Activated gamma-delta T cell treated with Interleukin-2 at 50 U/mL for 16 hours (primary cell): ENCODE data around the gene TSPO2.

Source experiments
- DNase-seq: peaks from one replicate; pipeline ENCODE4 v3.0.0-alpha.2; 2020

The TSPO2 gene

DNA sequence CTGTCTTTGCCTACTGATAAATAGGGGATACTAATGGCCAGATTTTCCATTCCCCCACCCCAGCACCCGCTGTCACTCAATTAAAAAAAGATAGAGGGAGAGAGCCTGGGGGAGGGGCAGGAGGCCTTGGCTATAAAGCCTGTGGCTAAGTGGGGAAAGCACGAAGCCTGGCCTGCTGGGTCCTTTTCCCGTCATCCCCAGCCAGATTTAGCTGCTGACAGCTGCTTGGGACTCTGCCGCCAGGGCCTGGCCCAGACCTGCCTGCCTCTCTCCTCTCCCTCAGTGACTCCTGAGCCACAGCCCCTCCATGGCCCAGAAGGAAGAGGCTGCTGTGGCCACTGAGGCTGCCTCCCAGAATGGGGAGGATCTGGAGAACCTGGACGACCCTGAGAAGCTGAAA is 10.8 kb downstream of the TSPO2 start, which contains the start of gene APOBEC2:
TSS of gene APOBEC2 (plus strand) at position 162 of the 400 bp plus-strand sequence. CDS start at position 308, 146 bp downstream.
- no peak for DNase-seq

DNA sequence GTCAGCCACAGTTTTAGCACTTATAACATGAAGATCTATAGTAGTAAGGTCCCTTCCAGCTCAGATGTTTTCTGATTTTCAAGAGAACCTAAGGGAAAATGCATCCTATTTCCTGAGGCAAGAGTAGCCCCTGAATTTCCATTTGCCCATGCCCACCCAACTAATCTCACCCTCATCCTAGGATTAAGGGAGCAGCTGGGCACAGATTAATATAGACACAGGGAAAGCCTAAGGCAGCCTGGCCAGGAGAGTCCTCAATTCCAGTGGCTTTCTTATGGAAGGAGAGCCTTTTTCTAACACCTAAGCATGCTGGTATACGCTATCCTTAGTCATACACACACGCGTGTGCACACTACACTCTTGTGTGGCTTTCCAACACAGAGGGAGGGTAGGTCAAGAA is 12.2 kb downstream of the TSPO2 start:
- no peak for DNase-seq

- no peak for DNase-seq
Measured at GRCh38 chr6:41055149-41055548, 12.9 kb downstream of the TSPO2 start.

DNA sequence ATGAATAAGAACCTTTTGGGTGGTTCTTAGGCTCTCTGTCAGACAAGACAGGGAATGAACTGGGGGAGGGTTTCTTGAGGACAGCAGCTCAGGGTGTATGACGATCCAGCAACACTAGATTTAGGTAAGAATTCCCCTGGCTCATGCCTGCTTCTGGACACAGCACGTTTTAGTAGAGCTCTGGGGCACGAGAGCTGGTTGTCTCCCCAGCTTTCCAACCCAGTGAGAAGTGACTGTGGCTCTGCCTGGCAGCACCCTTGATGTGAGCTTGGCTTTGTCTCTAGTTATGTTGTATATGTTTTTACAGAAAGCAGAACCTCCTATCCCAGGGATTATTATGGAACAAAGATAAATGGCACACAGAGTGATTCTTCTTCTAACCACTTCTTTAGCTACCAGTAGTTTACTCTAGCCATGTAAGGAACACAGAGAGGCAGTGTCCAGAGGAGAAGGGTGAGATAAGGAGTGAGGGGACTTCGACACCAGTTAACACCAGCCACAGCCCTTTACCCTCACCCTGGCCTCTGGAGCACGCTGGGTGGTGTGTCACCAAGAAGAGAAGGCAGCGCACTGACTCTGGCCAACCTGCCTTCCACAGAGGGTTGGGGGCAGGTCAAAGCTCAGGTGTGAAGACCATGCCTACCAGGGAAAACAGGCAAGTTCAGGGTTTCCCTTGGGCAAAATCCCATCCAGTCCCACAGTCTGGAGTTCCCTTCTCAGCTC is 14.7 kb downstream of the TSPO2 start:
- DNase-seq, result no peak

DNA sequence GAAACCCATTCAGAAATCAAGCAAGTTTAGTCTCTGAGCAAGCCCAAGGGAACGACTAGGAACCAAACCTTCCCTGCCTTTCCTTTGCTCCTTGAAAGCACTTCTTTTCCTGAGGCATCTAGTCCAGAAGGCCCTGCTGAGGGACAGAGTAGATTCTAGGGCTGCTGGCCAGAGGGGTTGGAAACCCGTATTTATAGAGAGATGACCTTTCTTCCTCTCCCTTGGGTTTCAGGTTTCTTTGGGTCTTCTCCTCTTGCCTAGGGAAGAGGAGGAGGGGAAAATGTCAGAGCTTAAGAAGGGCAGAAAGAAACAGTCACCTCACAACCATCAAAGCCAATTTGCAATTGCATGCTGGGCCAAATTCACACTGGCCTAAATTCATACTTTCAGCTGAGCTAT is 16.5 kb downstream of the TSPO2 start:
- no peak for DNase-seq

- no peak for DNase-seq
Measured at GRCh38 chr6:41059556-41059955, 17.3 kb downstream of the TSPO2 start.

DNA sequence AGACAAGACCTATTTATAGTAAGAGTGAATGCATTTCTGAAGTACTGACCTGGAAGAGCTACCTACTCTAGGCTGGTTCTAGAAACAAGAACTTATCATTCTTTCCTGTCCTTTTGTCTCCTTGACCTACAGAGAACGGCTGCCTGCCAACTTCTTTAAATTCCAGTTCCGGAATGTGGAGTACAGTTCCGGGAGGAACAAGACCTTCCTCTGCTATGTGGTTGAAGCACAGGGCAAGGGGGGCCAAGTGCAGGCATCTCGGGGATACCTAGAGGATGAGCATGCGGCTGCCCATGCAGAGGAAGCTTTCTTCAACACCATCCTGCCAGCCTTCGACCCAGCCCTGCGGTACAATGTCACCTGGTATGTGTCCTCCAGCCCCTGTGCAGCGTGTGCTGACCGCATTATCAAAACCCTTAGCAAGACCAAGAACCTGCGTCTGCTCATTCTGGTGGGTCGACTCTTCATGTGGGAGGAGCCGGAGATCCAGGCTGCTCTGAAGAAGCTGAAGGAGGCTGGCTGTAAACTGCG is 19.0 kb downstream of the TSPO2 start:
- DNase-seq, result no peak

- no peak for DNase-seq
Measured at GRCh38 chr6:41062056-41062455, 19.8 kb downstream of the TSPO2 start.

GRCh38 chr6:41063884-41064285 is 21.6 kb downstream of the TSPO2 start:
- DNase-seq, result no peak

- no peak for DNase-seq
Measured at GRCh38 chr6:41064841-41065240, 22.6 kb downstream of the TSPO2 start.

DNA sequence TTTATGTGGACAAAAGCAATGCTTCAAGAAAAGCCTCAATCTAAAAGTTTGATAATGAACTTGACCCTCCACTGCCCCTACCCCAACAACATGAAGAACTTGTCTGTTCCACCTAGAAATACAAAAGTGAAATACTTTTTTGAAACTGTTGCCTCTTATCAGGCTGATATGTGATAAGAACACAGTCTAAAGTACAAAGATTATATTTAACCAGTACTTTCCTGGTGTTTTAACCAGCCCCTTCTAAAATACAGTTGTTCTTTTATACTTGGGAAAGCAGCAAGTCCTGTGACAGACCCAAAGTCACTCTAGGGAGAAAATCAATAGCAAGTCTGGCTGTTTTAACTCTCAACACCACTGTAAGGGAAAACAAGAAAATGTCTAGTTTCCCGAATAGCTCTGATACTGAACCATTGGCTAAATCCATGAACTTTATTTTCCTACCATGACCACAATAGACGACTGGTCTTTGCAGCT is 23.3 kb downstream of the TSPO2 start:
- DNase-seq, result no peak

DNA sequence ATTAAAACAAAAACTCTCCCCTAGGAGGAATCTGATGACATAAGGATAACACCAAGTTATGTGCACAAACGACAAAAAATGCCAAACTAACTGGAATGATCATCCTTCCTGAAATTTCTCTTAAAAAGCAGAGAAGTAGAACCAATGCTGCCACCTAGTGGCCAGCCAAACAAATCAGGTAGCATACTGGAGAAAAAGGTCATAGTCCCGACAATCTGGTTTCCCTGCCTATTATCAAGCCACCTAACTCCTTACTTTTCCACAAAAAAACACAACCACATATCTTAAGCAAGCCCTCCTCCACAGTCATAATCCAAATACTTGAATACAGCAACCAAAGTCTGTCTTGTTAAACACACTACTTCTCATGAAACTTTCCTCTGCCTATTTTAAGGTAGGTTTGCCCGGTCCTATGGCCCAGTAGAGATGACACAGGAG is 24.6 kb downstream of the TSPO2 start:
- peak; percentile 64 for DNase-seq

DNA sequence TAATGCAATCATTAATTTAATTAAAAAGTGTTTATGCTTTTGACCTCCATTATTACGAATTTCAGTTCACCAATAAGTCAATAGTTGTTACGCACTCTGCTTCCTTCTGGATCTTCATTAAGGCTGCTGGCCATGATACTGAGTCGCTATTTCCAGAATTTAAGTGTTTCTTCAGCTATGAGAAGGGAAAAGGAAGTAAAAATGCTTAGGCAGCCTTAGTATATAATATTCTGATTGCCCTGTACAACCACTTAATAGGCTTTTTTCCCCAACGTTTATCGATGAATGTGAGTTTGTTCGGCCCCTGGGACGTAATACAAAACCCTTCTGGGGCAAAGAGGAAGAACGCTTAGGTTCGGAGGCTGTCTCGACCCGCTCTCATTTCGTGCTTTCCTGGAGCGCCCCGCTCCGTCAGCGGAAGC is 29.2 kb downstream of the TSPO2 start:
- no peak for DNase-seq

DNA sequence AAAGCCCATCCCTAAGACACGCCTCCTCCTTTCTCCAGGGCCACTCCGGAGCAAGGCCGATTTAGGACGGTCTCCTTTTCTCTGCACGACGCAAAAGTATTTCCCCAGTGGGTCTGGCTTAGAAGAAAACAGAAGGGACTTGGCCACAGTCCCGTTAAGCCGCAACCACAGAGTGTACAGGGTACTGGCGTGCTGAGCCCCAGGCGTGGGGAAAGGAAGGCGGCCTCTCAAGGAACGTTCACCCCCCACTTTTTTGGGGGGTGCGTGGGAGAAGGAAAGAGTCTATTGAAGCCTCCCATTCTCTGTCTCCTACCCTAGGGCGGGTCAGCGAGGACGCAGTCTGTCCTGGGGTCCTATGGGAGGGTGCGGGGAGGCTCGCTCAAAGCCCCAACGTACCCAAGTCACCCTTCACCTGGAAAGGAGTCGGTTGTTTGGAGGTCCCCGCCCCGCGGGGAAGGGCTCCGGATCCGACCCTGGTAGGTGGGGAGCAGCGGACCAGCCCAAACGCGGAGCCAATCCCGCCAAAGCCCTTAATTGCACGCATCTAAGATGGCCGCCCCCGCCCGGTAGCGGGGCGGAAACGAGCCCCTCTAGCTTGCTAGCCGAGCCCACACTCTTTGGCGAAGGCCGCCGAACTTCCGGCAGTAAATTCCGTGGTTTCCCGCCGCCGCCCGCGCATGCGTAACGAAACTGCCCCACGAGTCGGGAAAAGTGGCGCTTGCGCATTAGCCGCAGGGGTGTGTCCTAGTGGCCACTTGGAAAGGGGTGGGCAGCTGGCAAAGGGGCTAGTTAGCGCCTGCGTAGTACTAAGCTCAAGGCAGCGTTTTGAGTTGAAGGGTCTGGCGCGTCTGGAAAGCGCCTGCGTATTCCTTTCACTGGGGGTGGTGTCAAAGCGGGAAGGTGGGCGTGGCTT is 29.9 kb downstream of the TSPO2 start, which contains the start of gene OARD1:
TSS of gene OARD1 (minus strand) at position 434 of the 913 bp plus-strand sequence. CDS start 722 bp downstream, outside the sequence.
- DNase-seq, result peak; percentile 99

- peak; percentile 100 for DNase-seq
Measured at GRCh38 chr6:41072836-41073202, 30.6 kb downstream of the TSPO2 start, which contains the start of gene NFYA. Gene NFYA, plus strand, starts transcription at chr6:41072974. Its CDS starts 6,116 bp downstream, at chr6:41079090.

- DNase-seq, result peak; percentile 74
Measured at GRCh38 chr6:41073203-41073967, 31.1 kb downstream of the TSPO2 start.

GRCh38 chr6:41073968-41074691 is 31.9 kb downstream of the TSPO2 start:
- no peak for DNase-seq

DNA sequence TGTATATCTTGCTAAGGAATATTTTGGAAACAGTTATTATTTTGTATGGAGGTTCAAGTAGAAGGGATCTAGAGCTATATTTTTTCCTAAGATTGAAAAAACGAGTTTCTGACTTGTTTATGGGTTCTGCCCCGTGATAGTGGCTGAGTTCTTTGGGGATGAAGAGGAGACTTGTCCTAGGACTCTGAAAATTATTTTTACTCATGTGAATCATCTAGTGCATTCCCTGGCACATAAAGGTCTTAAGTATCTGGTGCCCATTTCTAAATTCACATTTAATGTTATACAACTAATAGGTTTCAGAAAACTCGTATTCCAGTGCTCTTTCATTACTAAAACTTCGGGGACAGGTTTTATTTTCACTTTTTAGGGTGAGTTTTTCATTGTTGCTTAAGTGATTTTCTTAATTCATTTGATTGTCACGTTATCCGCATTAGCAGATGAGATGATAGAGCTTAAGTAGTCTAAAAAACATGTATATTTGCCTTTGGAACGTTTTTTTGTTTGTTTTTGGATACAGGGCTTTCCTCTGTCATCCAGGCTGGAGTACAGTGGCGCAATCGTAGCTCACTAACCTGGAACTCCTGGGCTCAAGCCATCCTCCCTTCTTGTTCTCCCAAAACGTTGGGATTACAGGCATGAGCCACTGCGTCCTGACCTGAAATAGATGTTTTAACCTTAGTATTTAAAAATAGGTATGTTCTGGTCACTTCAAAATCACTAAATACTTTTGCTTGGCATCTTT is 32.6 kb downstream of the TSPO2 start:
- no peak for DNase-seq

GRCh38 chr6:41075651-41076626 is 33.7 kb downstream of the TSPO2 start:
- no peak for DNase-seq

DNA sequence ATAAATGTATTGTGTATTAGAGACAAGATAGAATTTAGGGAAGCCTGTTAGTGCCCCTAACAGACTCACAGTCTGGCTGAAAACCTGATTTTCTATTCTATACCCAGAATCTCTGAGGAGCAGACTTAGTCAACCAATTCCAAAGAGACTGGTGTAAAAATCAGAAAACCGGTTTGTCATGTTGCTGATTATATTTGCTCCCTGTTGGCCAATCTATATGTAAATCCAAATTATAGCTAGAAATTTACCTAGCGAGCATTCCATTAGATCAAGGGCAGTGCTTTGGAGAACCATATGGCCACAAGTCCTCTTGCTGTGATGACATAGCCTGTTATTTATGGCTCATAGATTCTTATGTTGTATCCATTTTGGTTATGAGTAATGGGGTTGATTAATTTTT is 35.3 kb downstream of the TSPO2 start:
- no peak for DNase-seq
